ENCODE measurements around the gene HIGD1A.

Gene HIGD1A

DNA sequence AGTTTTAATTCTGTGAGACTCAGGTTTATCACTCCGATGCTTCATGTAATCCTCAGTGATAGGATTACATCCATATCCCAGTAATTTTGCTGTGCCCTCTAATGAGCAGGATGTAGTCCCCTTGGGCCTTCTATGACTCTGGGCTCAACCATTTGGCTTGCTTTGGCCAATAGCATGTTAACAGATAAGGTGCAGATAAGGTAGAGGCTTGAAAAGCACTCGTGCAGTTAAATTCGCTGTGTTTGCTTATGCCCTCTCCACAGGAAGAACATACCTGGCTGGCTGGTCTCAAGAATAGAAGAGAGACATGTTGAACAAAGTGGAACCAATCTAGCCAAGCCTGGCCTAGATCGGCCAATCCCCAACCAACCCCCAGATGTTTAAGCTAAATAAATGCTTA is 51.3 kb downstream of the HIGD1A start:
- ATAC-seq: no peak
- TF ChIP-seq, protein P1, sequence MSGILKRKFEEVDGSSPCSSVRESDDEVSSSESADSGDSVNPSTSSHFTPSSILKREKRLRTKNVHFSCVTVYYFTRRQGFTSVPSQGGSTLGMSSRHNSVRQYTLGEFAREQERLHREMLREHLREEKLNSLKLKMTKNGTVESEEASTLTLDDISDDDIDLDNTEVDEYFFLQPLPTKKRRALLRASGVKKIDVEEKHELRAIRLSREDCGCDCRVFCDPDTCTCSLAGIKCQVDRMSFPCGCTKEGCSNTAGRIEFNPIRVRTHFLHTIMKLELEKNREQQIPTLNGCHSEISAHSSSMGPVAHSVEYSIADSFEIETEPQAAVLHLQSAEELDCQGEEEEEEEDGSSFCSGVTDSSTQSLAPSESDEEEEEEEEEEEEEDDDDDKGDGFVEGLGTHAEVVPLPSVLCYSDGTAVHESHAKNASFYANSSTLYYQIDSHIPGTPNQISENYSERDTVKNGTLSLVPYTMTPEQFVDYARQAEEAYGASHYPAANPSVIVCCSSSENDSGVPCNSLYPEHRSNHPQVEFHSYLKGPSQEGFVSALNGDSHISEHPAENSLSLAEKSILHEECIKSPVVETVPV (CRISPR knock-in tag; IDR thresholded peaks at IDR 0.05): no peak
- TF ChIP-seq, protein P2, sequence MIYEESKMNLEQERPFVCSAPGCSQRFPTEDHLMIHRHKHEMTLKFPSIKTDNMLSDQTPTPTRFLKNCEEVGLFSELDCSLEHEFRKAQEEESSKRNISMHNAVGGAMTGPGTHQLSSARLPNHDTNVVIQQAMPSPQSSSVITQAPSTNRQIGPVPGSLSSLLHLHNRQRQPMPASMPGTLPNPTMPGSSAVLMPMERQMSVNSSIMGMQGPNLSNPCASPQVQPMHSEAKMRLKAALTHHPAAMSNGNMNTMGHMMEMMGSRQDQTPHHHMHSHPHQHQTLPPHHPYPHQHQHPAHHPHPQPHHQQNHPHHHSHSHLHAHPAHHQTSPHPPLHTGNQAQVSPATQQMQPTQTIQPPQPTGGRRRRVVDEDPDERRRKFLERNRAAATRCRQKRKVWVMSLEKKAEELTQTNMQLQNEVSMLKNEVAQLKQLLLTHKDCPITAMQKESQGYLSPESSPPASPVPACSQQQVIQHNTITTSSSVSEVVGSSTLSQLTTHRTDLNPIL (CRISPR knock-in tag; IDR thresholded peaks at IDR 0.05; ENCODE audit: low read depth): no peak
- TF ChIP-seq ZNF565 (CRISPR knock-in tag; conservative IDR thresholded peaks at IDR 0.05; ENCODE audit: low read depth): no peak
- TF ChIP-seq ZNF8 (CRISPR knock-in tag; IDR thresholded peaks at IDR 0.05): no peak
- no peak for TF ChIP-seq OSR1 (CRISPR knock-in tag; IDR thresholded peaks at IDR 0.05)
- TF ChIP-seq ZFP30 (CRISPR knock-in tag; IDR thresholded peaks at IDR 0.05): no peak
- TF ChIP-seq TCF4 (CRISPR knock-in tag; IDR thresholded peaks at IDR 0.05; ENCODE audit: borderline replicate concordance): no peak
- TF ChIP-seq POU6F1 (CRISPR knock-in tag; IDR thresholded peaks at IDR 0.05; ENCODE audit: borderline replicate concordance, low read depth): no peak
- no peak for TF ChIP-seq ZC3H10 (CRISPR knock-in tag; IDR thresholded peaks at IDR 0.05)
- TF ChIP-seq TOX (CRISPR knock-in tag; IDR thresholded peaks at IDR 0.05; ENCODE audit: borderline replicate concordance): no peak
- TF ChIP-seq GLIS3 (CRISPR knock-in tag; IDR thresholded peaks at IDR 0.05): no peak
- no peak for TF ChIP-seq PPARA (CRISPR knock-in tag; IDR thresholded peaks at IDR 0.05; ENCODE audit: borderline replicate concordance)
- no peak for TF ChIP-seq ZFP3 (CRISPR knock-in tag; IDR thresholded peaks at IDR 0.05)
- no peak for TF ChIP-seq ZNF70 (CRISPR knock-in tag; IDR thresholded peaks at IDR 0.05)
- TF ChIP-seq ISL1 (CRISPR knock-in tag; IDR thresholded peaks at IDR 0.05): no peak
- TF ChIP-seq BACH2 (CRISPR knock-in tag; IDR thresholded peaks at IDR 0.05; ENCODE audit: borderline replicate concordance): no peak

DNA sequence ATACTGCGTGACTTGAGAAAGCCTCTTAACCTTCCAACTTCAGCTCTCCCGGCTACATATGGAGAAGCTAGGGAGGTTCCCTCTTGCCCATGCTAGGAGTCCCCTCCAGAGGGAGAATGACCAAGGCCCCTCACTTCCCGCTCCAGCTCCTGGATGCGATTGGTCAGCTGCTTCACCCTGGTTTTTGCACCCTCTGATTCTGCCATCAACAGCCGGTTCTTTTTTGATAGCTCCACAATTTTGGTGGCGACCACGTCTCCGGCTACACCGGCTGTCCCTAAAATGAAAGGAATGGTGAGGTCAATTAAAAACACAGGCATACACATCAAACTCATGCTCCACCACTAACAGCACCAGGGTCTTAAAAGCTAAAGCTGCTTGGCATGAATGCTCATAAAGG is 51.8 kb downstream of the HIGD1A start:
- no peak for TF ChIP-seq OSR1 (CRISPR knock-in tag; IDR thresholded peaks at IDR 0.05)
- TF ChIP-seq CSDC2 (CRISPR knock-in tag; IDR thresholded peaks at IDR 0.05): no peak
- TF ChIP-seq, protein P2 (CRISPR knock-in tag; IDR thresholded peaks at IDR 0.05; ENCODE audit: low read depth): no peak
- TF ChIP-seq ISL1 (CRISPR knock-in tag; IDR thresholded peaks at IDR 0.05): no peak
- no peak for TF ChIP-seq ZNF8 (CRISPR knock-in tag; IDR thresholded peaks at IDR 0.05)
- TF ChIP-seq POU6F1 (CRISPR knock-in tag; IDR thresholded peaks at IDR 0.05; ENCODE audit: borderline replicate concordance, low read depth): no peak
- no peak for TF ChIP-seq TCF4 (CRISPR knock-in tag; IDR thresholded peaks at IDR 0.05; ENCODE audit: borderline replicate concordance)
- TF ChIP-seq, protein P1 (CRISPR knock-in tag; IDR thresholded peaks at IDR 0.05): no peak
- TF ChIP-seq ARNTL (CRISPR knock-in tag; IDR thresholded peaks at IDR 0.05; ENCODE audit: borderline replicate concordance, low read depth): no peak
- no peak for TF ChIP-seq PATZ1 (CRISPR knock-in tag; IDR thresholded peaks at IDR 0.05; ENCODE audit: borderline replicate concordance)
- no peak for TF ChIP-seq TOX (CRISPR knock-in tag; IDR thresholded peaks at IDR 0.05; ENCODE audit: borderline replicate concordance)
- TF ChIP-seq SNAI2 (CRISPR knock-in tag; IDR thresholded peaks at IDR 0.05): no peak
- TF ChIP-seq BACH2 (CRISPR knock-in tag; IDR thresholded peaks at IDR 0.05; ENCODE audit: borderline replicate concordance): no peak
- TF ChIP-seq ESRRG (CRISPR knock-in tag; IDR thresholded peaks at IDR 0.05): no peak
- no peak for ATAC-seq
